HG03460 (cell line): ENCODE data around the gene SCP2.
"Not testable (repeated sequence)": the region's sequence is repeated elsewhere in the genome, so short reads cannot be mapped to it uniquely, and the experiment has no call there.

ENCODE experiments used
- ATAC-seq: cut with Tn5 transposase; IDR thresholded peaks from one replicate; pipeline ENCODE4 v1.9.1; 2021; ENCODE audit not compliant: unreplicated experiment

The SCP2 gene

DNA sequence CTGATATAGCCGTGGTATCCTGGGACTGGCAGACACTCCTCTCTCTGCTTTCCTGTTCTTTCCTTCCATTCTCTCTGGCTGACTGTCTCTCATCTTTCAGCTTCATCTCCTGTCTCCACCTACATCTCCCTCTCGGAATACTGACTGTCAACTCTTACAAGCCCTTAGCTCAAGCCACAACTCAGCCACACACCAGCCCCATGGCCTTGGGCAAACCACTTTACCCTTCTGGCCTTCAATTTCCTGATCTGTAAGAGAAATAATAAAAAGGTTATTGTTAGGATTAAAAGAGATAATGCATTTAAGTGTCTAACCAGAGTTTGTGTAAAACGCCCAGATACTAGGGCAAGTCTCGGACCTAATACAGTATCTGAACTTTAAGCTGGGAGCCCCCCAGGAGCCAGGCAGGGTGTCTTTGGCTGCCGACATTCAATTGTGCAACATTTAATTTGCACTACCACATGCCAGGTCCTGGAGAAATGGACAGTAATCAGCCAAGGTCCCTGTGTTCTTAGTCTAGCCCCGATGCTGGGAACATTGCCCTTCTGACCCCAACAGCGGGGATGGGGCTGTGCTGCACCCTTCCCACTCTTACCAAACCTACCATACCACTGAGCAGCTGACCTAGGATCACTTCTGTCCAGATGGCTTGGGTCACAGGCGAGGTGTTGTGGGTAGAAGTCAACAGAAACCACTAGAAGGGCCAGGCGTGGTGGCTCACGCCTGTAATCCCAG is 10.7 kb upstream of the SCP2 start:
- ATAC-seq: no peak

- no peak for ATAC-seq
These were observed 9.9 kb upstream of the SCP2 start for GRCh38 chr1:52917156-52917555.

DNA sequence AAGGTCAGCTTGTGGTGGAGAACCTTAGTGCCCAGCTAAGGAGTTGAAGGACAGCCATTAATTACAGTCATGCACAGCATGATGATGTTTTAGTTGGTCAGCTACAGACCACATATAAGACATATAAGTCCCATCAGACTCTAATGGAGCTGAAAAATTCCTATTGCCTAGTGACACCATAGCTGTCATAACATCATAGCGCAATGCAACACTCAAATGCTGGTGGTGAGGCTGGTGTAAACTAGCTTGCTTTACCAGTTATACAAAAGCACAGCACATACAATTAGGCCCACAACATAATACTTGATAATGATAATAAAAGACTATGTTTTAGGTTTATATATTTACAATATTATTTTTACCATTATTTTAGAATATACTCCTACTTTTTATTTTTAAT is 9.5 kb upstream of the SCP2 start:
- ATAC-seq: no peak

DNA sequence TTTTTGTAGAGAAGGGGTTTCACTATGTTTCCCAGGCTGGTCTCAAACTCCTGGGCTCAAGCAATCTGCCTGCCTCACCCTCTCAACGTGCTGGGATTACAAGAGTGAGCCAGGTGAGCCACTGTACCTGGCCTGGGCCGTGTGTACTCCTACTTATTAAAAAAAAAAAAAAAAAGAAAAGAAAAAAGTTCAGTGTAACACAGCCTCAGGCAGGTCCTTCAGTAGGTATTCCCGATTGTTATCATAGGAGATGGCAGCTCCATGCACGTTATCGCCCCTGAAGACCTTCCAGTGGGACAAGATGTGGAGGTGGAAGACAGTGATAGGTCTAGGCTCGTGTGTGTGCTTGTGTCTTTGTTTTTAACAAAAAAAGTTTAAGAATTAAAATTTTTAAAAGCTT is 8.9 kb upstream of the SCP2 start:
- no peak for ATAC-seq

- ATAC-seq: no peak
These were observed 7.9 kb upstream of the SCP2 start for GRCh38 chr1:52919051-52919722.

GRCh38 chr1:52919723-52920483 is 7.2 kb upstream of the SCP2 start:
- no peak for ATAC-seq

GRCh38 chr1:52920791-52921291 is 6.2 kb upstream of the SCP2 start:
- no peak for ATAC-seq

DNA sequence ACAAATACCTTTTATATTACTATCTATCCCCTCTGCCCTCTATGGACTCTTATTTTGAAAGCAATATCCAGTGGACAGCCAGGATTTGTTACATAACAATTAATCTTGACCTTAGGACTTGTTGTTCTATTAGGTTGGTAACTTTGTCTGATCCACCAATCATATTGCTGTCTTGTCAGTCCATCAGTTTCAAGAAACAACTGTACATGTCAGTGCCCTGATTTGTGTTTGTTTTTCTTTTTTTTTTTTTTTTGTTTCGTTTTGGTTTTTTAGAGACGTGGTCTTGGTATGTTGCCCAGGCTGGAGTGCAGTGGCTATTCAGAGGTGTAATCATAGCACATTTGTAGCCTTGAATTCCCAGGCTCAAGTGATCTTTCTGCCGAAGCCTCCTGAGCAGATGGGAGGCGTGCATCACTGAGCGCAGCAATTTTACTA is 1.5 kb upstream of the SCP2 start:
- no peak for ATAC-seq

- no peak for ATAC-seq
These were observed 238 bp upstream of the SCP2 start for GRCh38 chr1:52926864-52927211.

DNA sequence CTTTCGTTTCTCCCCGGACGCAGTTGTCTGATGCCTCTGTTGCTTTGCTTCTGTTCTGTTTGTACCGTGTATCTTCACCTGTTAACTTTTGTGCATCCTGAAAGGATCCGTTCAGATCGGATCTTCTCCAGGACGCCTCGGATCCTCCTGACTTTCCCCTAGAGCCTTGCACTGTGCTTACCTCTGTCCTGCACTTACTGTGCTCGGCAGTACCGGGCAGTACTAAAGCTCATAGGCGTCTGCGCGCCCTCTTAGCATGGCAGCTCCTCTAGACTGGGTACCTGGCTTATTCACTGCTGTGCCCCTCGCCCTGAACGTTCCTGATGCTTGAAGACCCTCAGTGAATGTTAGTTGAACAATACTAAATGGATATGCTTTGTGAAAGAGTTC is 934 bp downstream of the SCP2 start:
- ATAC-seq: peak; percentile 17

DNA sequence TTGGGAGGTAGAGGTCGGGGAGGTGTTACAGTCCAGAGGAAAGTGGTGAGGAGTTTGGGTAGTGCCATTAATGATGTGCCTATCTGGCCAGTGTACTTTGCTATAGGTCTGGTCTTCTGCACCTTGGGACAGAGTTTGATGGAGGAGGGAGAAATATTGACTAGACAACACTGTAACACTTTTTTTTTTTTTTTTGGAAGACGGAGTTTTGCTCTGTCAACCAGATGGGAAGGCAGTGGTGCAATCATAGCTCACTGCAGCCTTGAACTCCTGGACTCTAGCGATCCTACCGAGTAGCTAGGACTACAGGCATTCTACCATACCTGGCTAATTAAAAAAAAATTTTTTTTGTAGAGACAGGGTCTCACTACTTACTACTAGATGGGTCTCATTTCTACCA is 1.9 kb downstream of the SCP2 start:
- no peak for ATAC-seq

DNA sequence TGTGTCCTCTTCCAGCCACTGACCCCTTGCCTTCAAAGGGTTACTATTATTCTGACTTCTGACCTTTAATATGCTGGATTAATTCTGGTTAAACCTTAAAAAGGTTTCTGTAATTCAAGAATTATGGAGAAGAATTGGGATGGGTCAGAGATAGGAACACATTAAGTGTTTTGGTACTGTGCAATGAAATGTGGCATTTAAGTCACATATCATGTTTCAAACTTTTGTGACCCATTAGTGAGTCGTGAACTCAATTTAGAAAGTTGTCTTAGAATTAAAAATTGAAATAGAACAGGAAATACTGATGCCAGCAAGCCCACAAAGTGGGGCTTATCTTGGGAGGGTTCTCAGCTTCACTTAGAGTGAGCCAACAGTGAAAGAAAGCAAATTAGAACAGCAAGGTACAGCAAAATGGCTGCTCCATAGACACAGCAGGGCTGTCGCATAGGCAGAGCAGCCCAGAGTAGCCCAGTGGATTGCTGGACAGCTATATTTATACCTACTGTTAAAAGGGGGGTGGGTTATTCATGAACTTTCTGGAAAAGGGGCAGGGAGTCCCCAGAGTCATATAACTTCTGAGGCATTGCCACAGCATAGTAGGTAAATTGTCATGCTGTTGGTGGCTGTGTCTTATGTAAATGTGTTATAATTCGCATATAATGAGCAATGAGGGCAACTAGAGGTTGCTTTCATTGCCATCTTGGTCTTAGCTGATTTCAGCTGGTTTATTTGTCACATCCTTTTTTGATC is 10.5 kb downstream of the SCP2 start:
- ATAC-seq: no peak

DNA sequence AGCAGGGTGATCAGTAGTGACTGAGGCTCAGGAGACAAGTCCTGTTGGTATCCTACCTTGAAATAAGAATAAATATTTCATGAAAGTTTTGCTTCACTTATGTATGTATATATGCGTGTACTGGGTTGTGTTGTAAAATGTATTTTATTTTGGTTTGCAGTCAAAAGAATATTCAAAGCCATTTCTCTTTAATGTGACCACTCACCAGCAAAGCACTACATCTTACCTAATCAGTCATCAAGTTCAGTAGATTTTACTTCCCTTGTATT is 11.0 kb downstream of the SCP2 start:
- no peak for ATAC-seq

- no peak for ATAC-seq
These were observed 16.9 kb downstream of the SCP2 start for GRCh38 chr1:52943876-52944416.

DNA sequence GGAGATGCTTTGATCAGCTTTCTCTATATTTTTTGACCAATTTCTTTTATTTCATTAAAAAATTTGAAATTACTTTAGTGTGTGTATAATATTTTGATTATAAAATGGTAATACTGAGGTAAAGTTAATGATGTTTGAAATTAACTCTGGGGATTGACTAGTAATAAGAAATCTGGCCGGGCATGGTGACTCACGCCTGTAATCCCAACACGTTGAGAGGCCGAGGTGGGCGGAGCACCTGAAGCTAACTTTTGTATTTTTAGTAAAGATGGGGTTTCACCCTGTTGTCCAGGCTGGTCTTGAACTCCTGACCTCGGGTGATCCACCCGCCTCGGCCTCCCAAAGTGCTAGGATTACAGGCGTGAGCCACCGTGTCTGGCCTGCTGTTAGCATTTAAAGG is 17.5 kb downstream of the SCP2 start:
- ATAC-seq: no peak

DNA sequence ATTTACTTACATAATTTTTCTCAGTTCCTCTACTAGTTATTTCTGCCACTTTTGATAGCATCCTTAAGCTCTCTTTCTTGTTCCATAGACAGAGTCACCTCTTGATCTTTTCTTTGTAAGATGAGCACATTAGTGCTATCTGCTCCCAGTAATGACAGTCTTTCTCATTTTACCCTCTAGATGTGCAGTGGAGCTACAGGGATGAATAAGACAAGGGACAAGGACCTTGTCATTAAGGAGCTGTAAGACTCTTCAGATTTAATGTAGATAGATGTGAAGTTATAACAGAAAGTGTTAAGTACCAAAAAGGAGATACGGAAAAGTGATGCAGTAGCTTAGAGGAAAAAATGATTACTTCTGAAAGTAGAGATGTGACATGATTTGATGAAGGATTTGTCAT is 20.4 kb downstream of the SCP2 start:
- ATAC-seq: no peak

DNA sequence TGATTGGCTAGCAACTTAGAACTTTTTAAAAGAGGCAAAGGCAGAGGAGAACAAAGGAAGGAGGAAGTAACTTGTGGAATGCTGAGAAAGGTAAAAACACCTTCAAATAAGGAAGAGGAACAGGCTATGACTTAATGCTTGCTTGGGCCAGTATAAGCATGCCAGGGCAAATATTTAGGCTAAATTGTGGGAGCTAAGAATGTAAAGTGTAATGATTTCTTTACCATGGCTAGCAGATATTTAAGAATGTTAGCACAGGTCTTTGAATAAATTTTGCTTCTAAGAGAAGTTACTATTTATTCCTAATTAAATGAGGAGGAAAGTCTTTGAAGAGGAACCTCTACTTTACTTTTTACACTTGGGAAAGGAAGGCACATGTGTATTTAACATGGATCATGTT is 22.5 kb downstream of the SCP2 start:
- ATAC-seq: not testable (repeated sequence)

GRCh38 chr1:52952112-52952511 is 25.0 kb downstream of the SCP2 start:
- no peak for ATAC-seq

DNA sequence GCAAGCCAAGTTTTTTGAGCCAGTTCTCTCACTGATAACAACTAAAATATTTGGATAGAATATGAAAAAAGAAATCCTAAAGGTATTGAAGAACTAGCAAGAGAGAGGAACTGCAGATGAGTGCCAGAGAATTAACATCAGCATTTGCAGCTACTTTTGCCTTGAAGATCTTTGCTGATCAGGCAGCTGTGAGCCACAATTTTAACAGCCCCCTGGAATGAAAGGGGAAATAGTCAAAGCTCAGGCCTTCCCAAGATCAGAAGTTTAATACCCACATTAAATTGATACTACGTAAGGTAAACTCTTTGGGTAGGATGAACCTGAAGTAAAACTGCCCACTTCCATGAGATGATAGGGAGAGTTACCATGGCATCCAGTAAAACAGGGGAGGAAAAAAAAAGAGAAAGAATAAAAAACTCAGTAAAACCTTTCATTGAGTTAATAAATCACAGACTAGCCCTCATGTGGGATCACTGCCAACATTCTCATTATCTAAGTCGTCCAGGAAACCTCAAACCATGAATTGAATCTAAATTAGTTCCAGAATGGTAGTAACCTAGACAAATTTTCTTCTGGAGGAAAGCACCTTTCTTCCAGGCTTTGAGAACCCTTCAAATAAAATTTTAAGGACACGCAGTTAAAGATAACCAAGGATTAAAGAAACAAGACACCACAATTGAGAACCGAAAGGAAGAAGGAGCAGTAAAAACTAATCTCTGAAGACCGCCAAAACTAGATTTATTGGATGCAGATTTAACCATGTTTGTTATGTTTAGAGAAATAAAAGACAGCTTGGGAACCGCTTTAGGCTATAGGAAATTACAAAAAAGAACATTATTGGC is 28.3 kb downstream of the SCP2 start:
- no peak for ATAC-seq

- no peak for ATAC-seq
These were observed 36.0 kb downstream of the SCP2 start for GRCh38 chr1:52963101-52963500.
